Caco-2 (cell line): ENCODE results near the gene ZNF300. TPM values are rescaled to one million over a fixed set of nuclear protein-coding genes. Genes with fewer than 3 reads are reported as not detected.

ENCODE experiments used
- BruUV-seq: library from RNA; stranded (reverse); fragments of 400-500 nt; replicated peaks from 2 replicates; lab custom pipeline; 2021; lab: Mats Ljungman, UMichigan
- CTCF ChIA-PET: fragments of 300-600 bp; sonication (Branson Sonifier 250); formaldehyde crosslinking; loops from one replicate; lab custom pipeline; 2022; ENCODE audit warnings: antibody characterized with exemption; lab: Charles Lee
- POLR2A ChIA-PET: fragments of 300-600 bp; sonication (Branson Sonifier 250); formaldehyde crosslinking; loops from one replicate; lab custom pipeline; 2022; ENCODE audit warnings: antibody characterized with exemption; lab: Charles Lee
- DNase-seq, 2 experiments: peaks; one replicate each; pipeline versions ENCODE4 v3.0.0 to v3.0.0-alpha.2; 2020 to 2022
- H3K27me3 ChIP-seq: replicated peaks from 2 replicates; pipeline ENCODE4 v1.6.0; 2011; ENCODE audit warnings: low read length; ENCODE audit not compliant: control insufficient read depth, insufficient read depth
- H3K36me3 ChIP-seq: 2 replicates; pipeline ENCODE4 v1.5.1; 2011; ENCODE audit warnings: low read length; ENCODE audit not compliant: control insufficient read depth, insufficient read depth
- H3K4me1 ChIP-seq: fragments of 250-450 bp; sonication (Bioruptor Pico); 2 replicates; pipeline ENCODE4 v1.5.1; 2020; ENCODE audit warnings: mild to moderate bottlenecking
- H3K4me3 ChIP-seq: 2 replicates; pipeline ENCODE4 v1.5.1; 2011; ENCODE audit warnings: low read depth, mild to moderate bottlenecking, control low read depth, low read length
- H3K9me3 ChIP-seq: fragments of 250-450 bp; sonication (Bioruptor Pico); 2 replicates; pipeline ENCODE4 v1.5.1; 2020; ENCODE audit warnings: mild to moderate bottlenecking, moderate library complexity
- H3K27ac Mint-ChIP-seq: one replicate; pipeline ENCODE4 v1.8.0; 2022; ENCODE audit warnings: mixed read lengths; ENCODE audit not compliant: unreplicated experiment
- H3K27me3 Mint-ChIP-seq: one replicate; pipeline ENCODE4 v1.8.0; 2022; ENCODE audit warnings: mixed read lengths; ENCODE audit not compliant: insufficient read depth, unreplicated experiment
- H3K36me3 Mint-ChIP-seq: one replicate; pipeline ENCODE4 v1.8.0; 2022; ENCODE audit warnings: mild to moderate bottlenecking, mixed read lengths; ENCODE audit not compliant: insufficient read depth, unreplicated experiment
- H3K4me1 Mint-ChIP-seq: one replicate; pipeline ENCODE4 v1.8.0; 2022; ENCODE audit warnings: low read depth, mixed read lengths; ENCODE audit not compliant: unreplicated experiment
- H3K4me3 Mint-ChIP-seq: one replicate; pipeline ENCODE4 v1.8.0; 2022; ENCODE audit warnings: mild to moderate bottlenecking, moderate library complexity, mixed read lengths; ENCODE audit not compliant: unreplicated experiment
- H3K9me3 Mint-ChIP-seq: one replicate; pipeline ENCODE4 v1.8.0; 2022; ENCODE audit warnings: mixed read lengths; ENCODE audit not compliant: unreplicated experiment
- intact Hi-C: fragments of 100-400 bp; cut with micrococcal nuclease; formaldehyde crosslinking; loops from one replicate; pipeline ENCODE4 v1.10.0; 2022; ENCODE audit not compliant: unreplicated experiment
- total RNA-seq: library from RNA; stranded (reverse); gene quantifications from 2 replicates; pipeline ENCODE4 v1.2.3, GENCODE V29; 2022
- TF ChIP-seq, protein P1 (sequence below), 2 experiments: fragments of 200-600 bp in 1 of 2; IDR thresholded peaks; 1 replicate in 1 of 2; 2 replicates in 1 of 2; pipeline versions ENCODE4 v1.5.1 to v1.8.0; 2011 to 2022; ENCODE audit warnings: antibody characterized with exemption in 1 of 2, control low read depth in 1 of 2, inconsistent platforms in 1 of 2, low read depth in 1 of 2, low read length in 1 of 2, mild to moderate bottlenecking in 1 of 2, moderate library complexity in 1 of 2; ENCODE audit not compliant: insufficient read depth in 1 of 2, severe bottlenecking in 1 of 2, unreplicated experiment in 1 of 2

The ZNF300 gene
- total RNA-seq, 1 experiment from 2014 or later = 2.2 TPM

DNA sequence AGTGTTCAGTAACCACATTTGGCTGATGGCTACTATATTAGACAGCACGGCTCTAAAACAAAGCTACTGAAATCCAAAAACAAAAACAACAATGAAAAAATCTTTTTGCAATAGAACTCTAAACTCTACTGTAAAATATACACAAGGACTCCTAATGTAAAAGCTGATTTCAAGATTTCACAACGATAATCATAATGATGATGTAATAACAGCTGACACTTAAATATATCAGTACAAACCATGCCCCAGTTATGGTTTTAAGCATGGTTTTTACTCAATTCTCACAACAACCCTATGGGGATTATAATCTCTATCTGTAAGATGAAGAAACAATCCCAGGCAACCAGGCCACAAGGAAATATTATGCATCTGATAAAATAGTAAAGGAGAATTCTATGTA lies 3.3 kb downstream of the ZNF300 start:
- BruUV-seq = no TSS peak
- ChIA-PET CTCF (no interaction called here), POLR2A (no interaction called here)
- H3K9me3 Mint-ChIP-seq = peaks cover 69% of the 10 kb centered on the region
- no peaks in the 10 kb centered on the region for H3K27me3 Mint-ChIP-seq
- Histone ChIP-seq H3K36me3 (no peaks in the 10 kb centered on the region), H3K27me3 (no peaks in the 10 kb centered on the region), H3K4me3 (no peak overlapping the region), H3K4me1 (no peaks in the 10 kb centered on the region), H3K9me3 (peaks cover 52% of the 10 kb centered on the region)
- TF ChIP-seq, protein P1, sequence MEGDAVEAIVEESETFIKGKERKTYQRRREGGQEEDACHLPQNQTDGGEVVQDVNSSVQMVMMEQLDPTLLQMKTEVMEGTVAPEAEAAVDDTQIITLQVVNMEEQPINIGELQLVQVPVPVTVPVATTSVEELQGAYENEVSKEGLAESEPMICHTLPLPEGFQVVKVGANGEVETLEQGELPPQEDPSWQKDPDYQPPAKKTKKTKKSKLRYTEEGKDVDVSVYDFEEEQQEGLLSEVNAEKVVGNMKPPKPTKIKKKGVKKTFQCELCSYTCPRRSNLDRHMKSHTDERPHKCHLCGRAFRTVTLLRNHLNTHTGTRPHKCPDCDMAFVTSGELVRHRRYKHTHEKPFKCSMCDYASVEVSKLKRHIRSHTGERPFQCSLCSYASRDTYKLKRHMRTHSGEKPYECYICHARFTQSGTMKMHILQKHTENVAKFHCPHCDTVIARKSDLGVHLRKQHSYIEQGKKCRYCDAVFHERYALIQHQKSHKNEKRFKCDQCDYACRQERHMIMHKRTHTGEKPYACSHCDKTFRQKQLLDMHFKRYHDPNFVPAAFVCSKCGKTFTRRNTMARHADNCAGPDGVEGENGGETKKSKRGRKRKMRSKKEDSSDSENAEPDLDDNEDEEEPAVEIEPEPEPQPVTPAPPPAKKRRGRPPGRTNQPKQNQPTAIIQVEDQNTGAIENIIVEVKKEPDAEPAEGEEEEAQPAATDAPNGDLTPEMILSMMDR (IDR thresholded peaks at IDR 0.05; ENCODE audit: insufficient read depth in 1 of 2, low read depth in 1 of 2, low read length in 1 of 2, severe bottlenecking in 1 of 2, unreplicated experiment in 1 of 2) = no peak
- H3K4me1 Mint-ChIP-seq = no peaks in the 10 kb centered on the region
- no peak overlapping the region for H3K4me3 Mint-ChIP-seq
- intact Hi-C loops = no loop called here
- H3K36me3 Mint-ChIP-seq = peaks cover 9% of the 10 kb centered on the region
- no peak for DNase-seq
- no peak overlapping the region for H3K27ac Mint-ChIP-seq

DNA sequence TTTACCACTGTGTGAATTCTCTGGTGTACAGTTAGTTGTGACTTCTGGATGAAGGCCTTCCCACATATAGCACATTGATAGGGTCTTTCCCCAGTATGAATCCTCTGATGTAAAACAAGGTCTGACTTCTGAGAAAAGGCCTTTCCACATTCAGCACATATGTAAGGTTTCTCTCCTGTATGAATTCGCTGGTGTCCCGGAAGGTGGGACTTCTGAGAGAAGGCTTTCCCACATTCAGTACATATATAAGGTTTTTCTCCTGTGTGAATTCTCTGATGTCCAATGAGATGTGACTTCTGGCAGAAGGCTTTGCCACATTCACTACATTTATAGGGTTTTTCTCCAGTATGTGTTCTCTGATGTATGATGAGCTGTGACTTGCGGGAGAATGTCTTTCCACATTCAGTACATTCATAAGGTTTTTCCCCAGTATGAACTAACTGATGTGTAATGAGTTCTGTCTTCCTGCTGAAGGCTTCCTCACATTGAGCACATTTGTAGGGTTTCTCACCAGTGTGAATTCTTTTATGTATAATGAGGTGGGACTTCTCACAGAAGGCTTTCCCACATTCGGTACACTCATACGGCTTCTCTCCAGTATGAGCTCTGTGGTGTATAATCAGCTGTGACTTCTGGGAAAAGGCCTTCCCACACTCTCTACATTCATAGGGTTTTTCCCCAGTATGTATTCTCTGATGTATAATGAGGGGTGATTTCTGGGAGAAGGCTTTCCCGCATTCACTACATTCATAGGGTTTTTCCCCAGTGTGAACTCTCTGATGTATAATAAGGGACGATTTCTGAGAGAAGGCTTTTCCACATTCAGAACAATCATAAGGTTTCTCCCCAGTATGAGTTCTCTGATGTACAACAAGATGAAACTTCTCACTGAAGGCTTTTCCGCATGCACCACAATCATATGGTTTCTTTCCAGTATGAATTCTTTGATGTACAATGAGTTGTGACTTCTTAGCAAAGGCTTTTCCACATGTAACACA lies 9.1 kb downstream of the ZNF300 start:
- POLR2A ChIA-PET = no interaction called here
- peaks cover 63% of the 10 kb centered on the region for H3K9me3 ChIP-seq
- CTCF ChIA-PET = no interaction called here
- H3K4me3 Mint-ChIP-seq = no peak overlapping the region
- H3K4me3 ChIP-seq = no peak overlapping the region
- intact Hi-C loops = no loop called here
- no peaks in the 10 kb centered on the region for H3K4me1 Mint-ChIP-seq
- no peaks in the 10 kb centered on the region for H3K4me1 ChIP-seq
- peaks cover 83% of the 10 kb centered on the region for H3K9me3 Mint-ChIP-seq
- H3K36me3 Mint-ChIP-seq = no peaks in the 10 kb centered on the region
- no peak overlapping the region for H3K27ac Mint-ChIP-seq
- H3K36me3 ChIP-seq = no peaks in the 10 kb centered on the region
- TF ChIP-seq, protein P1 (IDR thresholded peaks at IDR 0.05; ENCODE audit: insufficient read depth in 1 of 2, low read depth in 1 of 2, low read length in 1 of 2, severe bottlenecking in 1 of 2, unreplicated experiment in 1 of 2) = no peak
- DNase-seq = no peak
- no TSS peak for BruUV-seq
- no peaks in the 10 kb centered on the region for H3K27me3 Mint-ChIP-seq
- H3K27me3 ChIP-seq = no peaks in the 10 kb centered on the region

DNA sequence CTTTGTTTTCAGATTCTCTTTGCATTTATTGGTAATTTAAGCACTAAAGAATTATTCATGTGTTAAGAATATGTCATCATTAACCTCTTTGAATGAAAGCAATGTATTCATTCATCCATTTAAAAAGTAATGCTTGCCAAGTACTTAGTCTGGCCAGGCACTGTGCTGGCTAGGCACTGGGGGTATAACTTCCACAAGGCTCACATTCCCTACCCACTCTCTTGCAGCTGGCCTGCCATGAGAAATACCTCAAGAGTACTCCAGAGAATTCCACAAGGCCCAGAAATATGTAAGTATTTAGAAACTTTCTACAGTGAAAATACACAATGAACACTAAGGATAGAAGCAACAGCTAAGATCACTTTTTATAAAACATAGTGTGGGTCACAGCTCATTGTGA lies 25.4 kb downstream of the ZNF300 start:
- peaks cover 29% of the 10 kb centered on the region for H3K9me3 Mint-ChIP-seq

More for the DNA sequence above, 25.4 kb downstream of the ZNF300 start:
- Histone ChIP-seq H3K4me3 (no peak overlapping the region), H3K36me3 (no peaks in the 10 kb centered on the region), H3K4me1 (no peaks in the 10 kb centered on the region), H3K27me3 (no peaks in the 10 kb centered on the region), H3K9me3 (peaks cover 20% of the 10 kb centered on the region)
- Mint-ChIP-seq H3K4me3 (no peak overlapping the region), H3K36me3 (no peaks in the 10 kb centered on the region), H3K27ac (no peak overlapping the region), H3K27me3 (no peaks in the 10 kb centered on the region), H3K4me1 (no peaks in the 10 kb centered on the region)
- CTCF ChIA-PET = no interaction called here
- TF ChIP-seq, protein P1 (IDR thresholded peaks at IDR 0.05; ENCODE audit: insufficient read depth in 1 of 2, low read depth in 1 of 2, low read length in 1 of 2, severe bottlenecking in 1 of 2, unreplicated experiment in 1 of 2) = no peak
- no peak for DNase-seq
- intact Hi-C loops = no loop called here
- POLR2A ChIA-PET = no interaction called here
- no TSS peak for BruUV-seq
